ENCODE results near the gene PRRG3. TPM values are rescaled to one million over a fixed set of nuclear protein-coding genes. Genes with fewer than 3 reads are reported as not detected.

The PRRG3 gene
- total and polyA plus RNA-seq, 8 donors = 0.10 to 7.3 (median 0.14) TPM; not detected in 3

DNA sequence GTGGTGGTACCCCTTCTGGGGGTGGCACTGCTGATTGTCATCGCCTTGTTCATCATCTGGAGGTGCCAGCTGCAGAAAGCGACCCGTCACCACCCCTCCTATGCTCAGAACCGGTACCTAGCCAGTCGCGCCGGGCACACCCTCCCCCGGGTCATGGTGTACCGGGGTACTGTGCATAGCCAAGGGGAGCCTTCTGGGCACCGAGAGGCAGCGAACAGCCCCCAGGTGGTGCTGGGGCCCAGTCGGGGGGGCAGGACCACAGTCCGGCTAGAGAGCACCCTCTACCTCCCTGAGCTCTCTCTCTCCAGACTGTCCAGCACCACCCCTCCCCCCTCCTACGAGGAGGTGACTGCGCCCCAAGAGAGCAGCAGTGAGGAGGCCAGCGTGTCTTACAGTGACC, 5.3 kb downstream of the PRRG3 start:
- Histone ChIP-seq H3K4me3 (no peak overlapping the region), H3K27me3 (peaks cover 0 to 12% (median 7%) of the 10 kb centered on the region in 3 donors), H3K4me1 (no peaks in the 10 kb centered on the region), H3K9me3 (no peaks in the 10 kb centered on the region), H3K27ac (no peak overlapping the region), H3K36me3 (no peaks in the 10 kb centered on the region)
- WGBS, 5 donors = 67 to 93% (median 91%) methylated on average over 2 to 16 of the region's 16 CpGs; no CpG with 5 or more reads in 1 of the 5 donors
- no peak for DNase-seq
- intact Hi-C loops (cut with DNase I; ENCODE audit: low total_unique reads) = no loop called here
- TF ChIP-seq, protein P1, sequence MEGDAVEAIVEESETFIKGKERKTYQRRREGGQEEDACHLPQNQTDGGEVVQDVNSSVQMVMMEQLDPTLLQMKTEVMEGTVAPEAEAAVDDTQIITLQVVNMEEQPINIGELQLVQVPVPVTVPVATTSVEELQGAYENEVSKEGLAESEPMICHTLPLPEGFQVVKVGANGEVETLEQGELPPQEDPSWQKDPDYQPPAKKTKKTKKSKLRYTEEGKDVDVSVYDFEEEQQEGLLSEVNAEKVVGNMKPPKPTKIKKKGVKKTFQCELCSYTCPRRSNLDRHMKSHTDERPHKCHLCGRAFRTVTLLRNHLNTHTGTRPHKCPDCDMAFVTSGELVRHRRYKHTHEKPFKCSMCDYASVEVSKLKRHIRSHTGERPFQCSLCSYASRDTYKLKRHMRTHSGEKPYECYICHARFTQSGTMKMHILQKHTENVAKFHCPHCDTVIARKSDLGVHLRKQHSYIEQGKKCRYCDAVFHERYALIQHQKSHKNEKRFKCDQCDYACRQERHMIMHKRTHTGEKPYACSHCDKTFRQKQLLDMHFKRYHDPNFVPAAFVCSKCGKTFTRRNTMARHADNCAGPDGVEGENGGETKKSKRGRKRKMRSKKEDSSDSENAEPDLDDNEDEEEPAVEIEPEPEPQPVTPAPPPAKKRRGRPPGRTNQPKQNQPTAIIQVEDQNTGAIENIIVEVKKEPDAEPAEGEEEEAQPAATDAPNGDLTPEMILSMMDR (IDR thresholded peaks at IDR 0.05) = no peak
- TF ChIP-seq EP300 (IDR thresholded peaks at IDR 0.05) (no peak), POLR2AphosphoS5 (IDR thresholded peaks at IDR 0.05) (no peak), POLR2A (IDR thresholded peaks at IDR 0.05) (no peak)

DNA sequence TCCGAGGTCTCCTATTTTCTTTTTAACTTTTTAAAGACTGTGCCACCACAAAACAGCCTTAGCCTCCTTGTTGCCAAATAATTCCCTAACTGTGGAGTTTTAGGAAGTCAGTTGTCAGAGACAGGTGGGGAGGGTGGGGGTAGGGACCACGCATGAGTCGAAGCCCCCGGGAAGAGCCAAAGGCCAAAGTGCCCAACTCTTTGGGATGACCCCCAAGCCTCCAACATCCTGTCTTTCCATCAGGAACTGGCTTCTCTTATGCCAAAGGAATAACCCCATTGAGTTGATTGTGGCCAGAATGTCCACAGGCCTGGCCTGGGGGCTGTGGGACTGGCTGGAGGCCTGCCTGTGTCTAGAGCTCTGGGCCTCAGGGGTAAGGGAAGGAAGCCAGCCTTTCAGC, 5.8 kb downstream of the PRRG3 start:
- no peak for TF ChIP-seq EP300 (IDR thresholded peaks at IDR 0.05)
- TF ChIP-seq POLR2AphosphoS5 (IDR thresholded peaks at IDR 0.05) = no peak
- no peak for TF ChIP-seq POLR2A (IDR thresholded peaks at IDR 0.05)
- TF ChIP-seq, protein P1 (IDR thresholded peaks at IDR 0.05) = no peak
- H3K36me3 ChIP-seq = no peaks in the 10 kb centered on the region
- H3K9me3 ChIP-seq = no peaks in the 10 kb centered on the region
- no peak overlapping the region for H3K4me3 ChIP-seq
- H3K27me3 ChIP-seq = peaks cover 0 to 7% (median 2%) of the 10 kb centered on the region in 3 donors
- H3K4me1 ChIP-seq = no peaks in the 10 kb centered on the region
- DNase-seq = no peak
- WGBS, 5 donors = 92 to 99% (median 95%) methylated on average over 4 of the region's 4 CpGs; no CpG with 5 or more reads in 1 of the 5 donors
- no peak overlapping the region for H3K27ac ChIP-seq
- intact Hi-C loops (cut with DNase I; ENCODE audit: low total_unique reads) = no loop called here

DNA sequence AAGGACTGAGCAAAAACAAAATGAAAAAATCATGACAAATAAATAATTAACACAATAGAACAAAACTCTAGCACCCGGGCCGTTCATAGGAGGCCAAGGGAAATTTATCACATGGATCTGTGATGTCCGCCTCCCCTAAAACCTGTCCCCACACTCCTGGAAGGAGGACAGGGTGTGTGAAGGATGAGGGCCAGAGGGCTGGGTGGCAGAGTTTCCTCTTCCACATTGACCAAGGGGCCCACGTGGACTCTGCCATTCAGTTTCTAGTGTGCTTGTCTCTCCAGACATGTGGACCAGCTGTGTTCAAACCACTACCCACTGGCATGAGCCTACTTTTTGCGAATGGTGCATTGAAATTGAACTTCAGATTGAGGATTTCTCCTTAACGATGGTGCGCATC, 6.3 kb downstream of the PRRG3 start:
- intact Hi-C loops (cut with DNase I; ENCODE audit: low total_unique reads) = no loop called here
- no peak overlapping the region for H3K4me3 ChIP-seq
- H3K27me3 ChIP-seq = peaks cover 0 to 5% (median 0%) of the 10 kb centered on the region in 3 donors
- H3K36me3 ChIP-seq = no peaks in the 10 kb centered on the region
- H3K27ac ChIP-seq = no peak overlapping the region
- H3K9me3 ChIP-seq = no peaks in the 10 kb centered on the region
- no peaks in the 10 kb centered on the region for H3K4me1 ChIP-seq
- TF ChIP-seq POLR2AphosphoS5 (IDR thresholded peaks at IDR 0.05) (no peak), POLR2A (IDR thresholded peaks at IDR 0.05) (no peak), EP300 (IDR thresholded peaks at IDR 0.05) (no peak)
- TF ChIP-seq, protein P1 (IDR thresholded peaks at IDR 0.05) = no peak
- no peak for DNase-seq
- 79 to 98% (median 90%) methylated on average over 6 to 7 of the region's 7 CpGs for WGBS, 5 donors

DNA sequence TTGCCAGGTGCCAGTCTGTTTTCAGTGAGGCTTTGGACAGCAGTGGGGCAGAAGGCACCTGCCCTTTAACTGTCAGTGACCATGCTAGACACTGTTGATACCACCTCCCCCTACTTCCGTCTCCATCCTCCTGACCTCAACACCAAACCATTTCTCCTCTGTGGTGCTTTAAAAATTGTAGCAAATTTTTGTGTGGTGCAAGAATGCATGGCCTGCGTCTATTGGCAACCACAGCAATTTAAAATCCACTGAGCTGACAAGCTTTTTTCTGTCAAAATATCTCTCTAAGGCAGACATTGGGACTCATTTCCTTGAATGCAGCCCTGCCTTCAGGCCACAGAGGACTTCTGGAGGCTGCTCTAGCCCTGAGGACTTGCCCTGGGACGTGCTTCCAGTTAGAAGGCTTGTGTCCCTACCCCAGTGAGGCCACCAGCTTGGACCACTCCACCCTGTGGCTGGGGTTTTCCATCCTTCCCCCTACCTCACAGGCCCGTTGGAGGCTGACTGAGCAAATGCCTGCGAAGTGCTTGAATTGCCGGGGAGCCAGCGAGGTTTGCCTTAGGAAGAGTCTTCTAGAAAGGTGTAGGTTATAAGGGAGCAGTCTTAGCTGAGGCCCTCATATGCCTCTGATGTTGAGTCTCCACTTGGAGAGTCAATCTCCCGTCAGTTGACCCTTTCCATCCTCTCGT, 6.9 kb downstream of the PRRG3 start:
- no peak for DNase-seq
- WGBS, 5 donors = 76 to 95% (median 83%) methylated on average over 8 to 9 of the region's 9 CpGs

More for the DNA sequence above, 6.9 kb downstream of the PRRG3 start:
- Histone ChIP-seq H3K4me3 (no peak overlapping the region), H3K9me3 (no peaks in the 10 kb centered on the region), H3K4me1 (no peaks in the 10 kb centered on the region), H3K27ac (no peak overlapping the region), H3K27me3 (peaks cover 0 to 5% (median 0%) of the 10 kb centered on the region in 3 donors), H3K36me3 (no peaks in the 10 kb centered on the region)
- intact Hi-C loops (cut with DNase I; ENCODE audit: low total_unique reads) = no loop called here
- TF ChIP-seq EP300 (IDR thresholded peaks at IDR 0.05) (no peak), POLR2AphosphoS5 (IDR thresholded peaks at IDR 0.05) (no peak), POLR2A (IDR thresholded peaks at IDR 0.05) (no peak)
- TF ChIP-seq, protein P1 (IDR thresholded peaks at IDR 0.05) = no peak
